GM06990 (cell line): ENCODE data around the gene CCNJL.

Source experiments
- DNase-seq: peaks from one replicate; pipeline ENCODE4 v3.0.0-alpha.2; 2011; ENCODE audit not compliant: insufficient read length; ENCODE audit errors: extremely low read depth
- H3K27me3 ChIP-seq: replicated peaks from 2 replicates; pipeline ENCODE4 v1.6.0; 2011; ENCODE audit warnings: low read length; ENCODE audit not compliant: control insufficient read depth, insufficient read depth
- H3K36me3 ChIP-seq: 2 replicates; pipeline ENCODE4 v1.5.1; 2011; ENCODE audit warnings: low read length; ENCODE audit not compliant: control insufficient read depth, insufficient read depth
- H3K4me3 ChIP-seq: replicated peaks from 2 replicates; pipeline ENCODE4 v1.5.1; 2011; ENCODE audit warnings: low read depth, mild to moderate bottlenecking, control low read depth, low read length
- TF ChIP-seq, protein P1 (sequence below): IDR thresholded peaks from 2 replicates; pipeline ENCODE4 v1.5.1; 2011; ENCODE audit warnings: low read length, control low read depth, mild to moderate bottlenecking, inconsistent platforms; ENCODE audit not compliant: insufficient read depth, poor library complexity, severe bottlenecking

The CCNJL gene

DNA sequence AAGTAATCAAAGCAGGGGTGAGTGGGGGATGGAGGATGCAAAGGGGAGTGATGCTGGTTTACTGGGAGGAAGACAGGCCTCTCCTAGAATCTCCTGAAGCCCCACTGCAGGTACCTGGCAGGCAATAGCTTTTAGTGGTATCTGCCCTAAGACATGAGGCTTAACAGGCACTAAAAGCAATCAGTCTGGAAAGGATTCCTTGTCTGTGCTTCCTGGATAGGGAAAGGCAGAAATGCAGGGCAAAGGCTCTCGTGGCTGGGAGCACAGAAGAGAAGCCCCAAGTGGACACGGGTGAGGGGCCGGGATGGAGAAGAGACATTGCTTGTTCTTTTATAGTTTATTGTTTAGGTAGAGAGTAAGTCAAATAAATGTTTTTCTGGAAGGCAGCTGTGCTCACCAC is 40.1 kb downstream of the CCNJL start:
- H3K27me3 ChIP-seq: no peaks in the 10 kb centered on the region
- H3K4me3 ChIP-seq: no peak overlapping the region
- TF ChIP-seq, protein P1, sequence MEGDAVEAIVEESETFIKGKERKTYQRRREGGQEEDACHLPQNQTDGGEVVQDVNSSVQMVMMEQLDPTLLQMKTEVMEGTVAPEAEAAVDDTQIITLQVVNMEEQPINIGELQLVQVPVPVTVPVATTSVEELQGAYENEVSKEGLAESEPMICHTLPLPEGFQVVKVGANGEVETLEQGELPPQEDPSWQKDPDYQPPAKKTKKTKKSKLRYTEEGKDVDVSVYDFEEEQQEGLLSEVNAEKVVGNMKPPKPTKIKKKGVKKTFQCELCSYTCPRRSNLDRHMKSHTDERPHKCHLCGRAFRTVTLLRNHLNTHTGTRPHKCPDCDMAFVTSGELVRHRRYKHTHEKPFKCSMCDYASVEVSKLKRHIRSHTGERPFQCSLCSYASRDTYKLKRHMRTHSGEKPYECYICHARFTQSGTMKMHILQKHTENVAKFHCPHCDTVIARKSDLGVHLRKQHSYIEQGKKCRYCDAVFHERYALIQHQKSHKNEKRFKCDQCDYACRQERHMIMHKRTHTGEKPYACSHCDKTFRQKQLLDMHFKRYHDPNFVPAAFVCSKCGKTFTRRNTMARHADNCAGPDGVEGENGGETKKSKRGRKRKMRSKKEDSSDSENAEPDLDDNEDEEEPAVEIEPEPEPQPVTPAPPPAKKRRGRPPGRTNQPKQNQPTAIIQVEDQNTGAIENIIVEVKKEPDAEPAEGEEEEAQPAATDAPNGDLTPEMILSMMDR: no peak
- no peak for DNase-seq
- H3K36me3 ChIP-seq: no peaks in the 10 kb centered on the region

DNA sequence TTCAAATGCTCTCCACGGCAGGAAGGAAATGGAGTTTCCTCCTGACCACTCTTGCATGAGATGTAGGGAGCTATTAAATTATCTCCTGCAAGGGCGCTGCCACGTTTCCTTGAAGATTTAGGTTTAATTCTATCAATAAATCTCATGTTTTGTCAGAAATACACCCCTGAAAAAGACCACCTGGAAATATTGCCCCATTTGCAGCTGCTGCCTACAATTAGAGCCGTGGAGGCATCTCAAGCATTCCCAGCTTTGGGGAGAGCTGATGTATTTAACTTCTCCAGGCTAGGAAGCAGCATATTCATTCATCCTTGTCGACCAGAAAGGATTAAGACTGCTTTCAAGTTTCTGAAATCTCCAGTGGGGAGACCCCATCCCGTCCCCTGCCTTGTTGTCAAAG is 40.5 kb downstream of the CCNJL start:
- Histone ChIP-seq H3K27me3 (no peaks in the 10 kb centered on the region), H3K4me3 (no peak overlapping the region), H3K36me3 (no peaks in the 10 kb centered on the region)
- no peak for DNase-seq
- TF ChIP-seq, protein P1: no peak

DNA sequence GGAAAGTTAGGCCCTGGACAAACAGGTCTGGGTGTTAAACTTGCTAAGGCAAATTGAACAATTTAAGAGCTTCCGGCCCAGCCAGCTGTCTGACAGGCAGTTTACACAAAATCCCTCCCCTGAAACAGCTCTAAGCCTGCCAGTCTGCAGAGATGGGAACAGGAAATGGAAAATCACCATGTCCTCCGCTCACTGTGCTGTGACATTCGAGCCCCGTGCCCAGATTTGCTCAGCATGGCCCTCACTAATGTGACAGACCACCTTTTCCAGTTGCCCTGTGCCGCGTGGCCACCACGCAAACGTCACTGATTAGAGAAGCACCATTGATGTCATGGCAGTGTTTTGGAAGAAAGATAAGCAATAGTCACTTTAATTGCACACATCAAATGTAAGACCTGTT is 41.0 kb downstream of the CCNJL start:
- no peak for DNase-seq
- Histone ChIP-seq H3K4me3 (no peak overlapping the region), H3K36me3 (no peaks in the 10 kb centered on the region), H3K27me3 (no peaks in the 10 kb centered on the region)
- TF ChIP-seq, protein P1: no peak

DNA sequence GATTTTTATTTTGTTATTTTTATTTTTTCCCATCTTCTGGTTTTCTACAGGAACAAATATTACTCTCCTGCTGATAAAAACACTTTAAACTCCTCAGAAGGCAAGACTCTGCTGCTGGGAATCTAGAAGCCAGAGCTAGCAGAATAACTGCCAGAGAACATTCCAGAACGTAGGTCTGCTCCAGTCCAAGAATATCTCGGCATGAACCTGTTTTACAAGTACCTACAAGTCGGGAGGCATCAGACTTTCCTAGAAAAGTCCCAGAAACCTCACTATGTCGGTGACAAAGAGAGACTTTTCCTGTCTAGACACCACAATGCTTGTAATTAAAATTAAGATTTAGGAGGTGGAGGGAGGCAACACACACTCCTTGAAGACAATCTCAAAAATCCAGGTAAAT is 41.7 kb downstream of the CCNJL start:
- TF ChIP-seq, protein P1: no peak
- Histone ChIP-seq H3K4me3 (no peak overlapping the region), H3K36me3 (no peaks in the 10 kb centered on the region), H3K27me3 (no peaks in the 10 kb centered on the region)
- no peak for DNase-seq

DNA sequence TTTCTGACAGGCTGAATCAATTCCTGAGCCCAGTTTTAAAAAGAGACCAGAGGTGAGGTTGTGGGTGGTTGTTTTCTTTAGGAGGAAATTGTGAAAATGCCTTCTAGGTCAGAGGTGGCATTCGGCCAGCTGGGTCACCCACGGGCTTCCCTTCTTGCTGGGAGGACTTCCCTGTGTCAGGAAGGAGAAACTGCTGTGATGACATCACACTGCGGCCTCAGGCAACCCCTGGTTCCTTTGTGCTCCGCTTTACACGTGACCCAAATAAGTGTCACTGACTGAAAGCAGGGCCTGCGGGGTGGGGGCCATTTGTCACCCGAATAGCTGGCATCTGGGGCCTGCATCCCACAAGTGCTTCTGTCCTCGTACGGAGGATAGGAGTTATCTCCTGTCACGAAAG is 43.3 kb downstream of the CCNJL start:
- no peak overlapping the region for H3K4me3 ChIP-seq
- no peak for DNase-seq
- H3K27me3 ChIP-seq: no peaks in the 10 kb centered on the region
- TF ChIP-seq, protein P1: no peak
- no peaks in the 10 kb centered on the region for H3K36me3 ChIP-seq

DNA sequence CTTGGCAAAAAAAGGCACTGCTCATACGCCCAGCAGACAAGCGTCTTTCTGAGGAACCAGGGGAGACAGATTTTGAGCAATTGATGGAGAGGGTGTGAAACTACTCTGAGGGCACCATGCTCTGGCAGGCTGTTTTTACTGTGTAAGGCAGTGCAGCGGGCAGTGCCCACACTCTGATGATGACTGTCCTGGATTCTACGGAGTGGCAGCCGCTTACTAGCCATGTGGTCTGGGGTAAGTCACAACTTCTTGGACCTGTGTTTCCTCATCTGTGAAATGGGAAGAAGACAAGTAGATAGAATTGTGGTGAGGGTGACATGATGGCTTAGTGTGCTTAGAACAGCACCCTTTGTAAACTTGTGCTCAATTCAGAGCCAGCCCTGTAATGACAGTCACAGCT is 44.2 kb downstream of the CCNJL start:
- Histone ChIP-seq H3K27me3 (no peaks in the 10 kb centered on the region), H3K36me3 (no peaks in the 10 kb centered on the region), H3K4me3 (no peak overlapping the region)
- DNase-seq: no peak
- TF ChIP-seq, protein P1: no peak
